Activated CD4-positive, alpha-beta memory T cell treated with anti-CD3 and anti-CD28 coated beads, Interleukin-2, amount 10 ng/mL, durations not matched to agents 7 days and 5 days (primary cell): Measurements from ENCODE around the gene ALLC. TPM values are rescaled to one million over a fixed set of nuclear protein-coding genes. Genes with fewer than 3 reads are reported as not detected.
"Not testable (repeated sequence)": the region's sequence is repeated elsewhere in the genome, so short reads cannot be mapped to it uniquely, and the experiment has no call there.

Source experiments
- CTCF ChIA-PET: fragments of 350-600 bp; sonication (Branson Sonifier 250); formaldehyde crosslinking; loops from one replicate; lab custom pipeline; 2021; ENCODE audit warnings: antibody characterized with exemption, inconsistent platforms; lab: Charles Lee
- POLR2A ChIA-PET: fragments of 350-600 bp; sonication (Branson Sonifier 250); formaldehyde crosslinking; loops from one replicate; lab custom pipeline; 2021; ENCODE audit warnings: antibody characterized with exemption; lab: Charles Lee
- DNase-seq: peaks from one replicate; pipeline ENCODE4 v3.0.0-alpha.2; 2020
- H3K27ac Mint-ChIP-seq: one replicate; pipeline ENCODE4 v1.8.0; 2021; ENCODE audit warnings: mild to moderate bottlenecking, mixed read lengths
- H3K27me3 Mint-ChIP-seq: one replicate; pipeline ENCODE4 v1.8.0; 2021; ENCODE audit warnings: mixed read lengths
- H3K36me3 Mint-ChIP-seq: one replicate; pipeline ENCODE4 v1.8.0; 2021; ENCODE audit warnings: low read depth, mixed read lengths
- H3K4me1 Mint-ChIP-seq: one replicate; pipeline ENCODE4 v1.8.0; 2021; ENCODE audit warnings: mixed read lengths
- H3K4me3 Mint-ChIP-seq: one replicate; pipeline ENCODE4 v1.8.0; 2021; ENCODE audit warnings: mild to moderate bottlenecking, mixed read lengths
- H3K9me3 Mint-ChIP-seq: one replicate; pipeline ENCODE4 v1.8.0; 2021; ENCODE audit warnings: mixed read lengths
- total RNA-seq, 2 experiments: library from RNA; stranded (reverse); gene quantifications; one replicate each; pipeline ENCODE4 v1.2.3, GENCODE V29; 2021

The ALLC gene
- total RNA-seq: not detected

- Mint-ChIP-seq H3K4me3 (no peak within 1 kb of the TSS), H3K4me1 (peaks cover 32% of the 10 kb centered on the region), H3K27ac (no peak within 1 kb of the TSS), H3K27me3 (no peaks in the 10 kb centered on the region), H3K36me3 (peaks cover 13% of the 10 kb centered on the region), H3K9me3 (peaks cover 8% of the 10 kb centered on the region)
- CTCF ChIA-PET: no interaction called here
- POLR2A ChIA-PET: no interaction called here
- no peak for DNase-seq
Measured at GRCh38 chr2:3657881-3658280, at the start of gene ALLC. Gene ALLC, plus strand, starts transcription at chr2:3658200. Its CDS starts 12,958 bp downstream, at chr2:3671158.

GRCh38 chr2:3608373-3609278 is 49.4 kb upstream of the ALLC start:
- DNase-seq: no peak
- Mint-ChIP-seq H3K4me1 (peaks cover 7% of the 10 kb centered on the region), H3K9me3 (peaks cover 2% of the 10 kb centered on the region), H3K36me3 (no peaks in the 10 kb centered on the region), H3K27me3 (no peaks in the 10 kb centered on the region), H3K27ac (no peak overlapping the region), H3K4me3 (no peak overlapping the region)
- ChIA-PET CTCF (interaction anchor here (1.2 kb wide), 1 partner anchor 15 kb away, joined by 4 read pairs; no protein-coding TSS in a partner anchor), POLR2A (interaction anchor here (0.8 kb wide), 1 partner anchor 33 kb away, joined by 3 read pairs; no protein-coding TSS in a partner anchor)

- H3K27me3 Mint-ChIP-seq, DNase-seq, H3K4me1 Mint-ChIP-seq, H3K9me3 Mint-ChIP-seq, H3K36me3 Mint-ChIP-seq, H3K27ac Mint-ChIP-seq, H3K4me3 Mint-ChIP-seq: not testable (repeated sequence)
- POLR2A ChIA-PET: interaction anchor here (0.8 kb wide), 1 partner anchor 33 kb away, joined by 3 read pairs; no protein-coding TSS in a partner anchor
- CTCF ChIA-PET: interaction anchor here (0.7 to 1.2 kb wide), 2 partner anchors 15 to 78 kb away, joined by 3 to 4 read pairs; no protein-coding TSS in a partner anchor
Measured at GRCh38 chr2:3609279-3609673, 48.7 kb upstream of the ALLC start.

- H3K4me3 Mint-ChIP-seq: no peak overlapping the region
- ChIA-PET CTCF (no interaction called here), POLR2A (no interaction called here)
- no peaks in the 10 kb centered on the region for H3K27me3 Mint-ChIP-seq
- H3K4me1 Mint-ChIP-seq: peaks cover 4% of the 10 kb centered on the region
- no peaks in the 10 kb centered on the region for H3K36me3 Mint-ChIP-seq
- H3K9me3 Mint-ChIP-seq: peaks cover 3% of the 10 kb centered on the region
- DNase-seq: no peak
- no peak overlapping the region for H3K27ac Mint-ChIP-seq
Measured at GRCh38 chr2:3610415-3610814, 47.6 kb upstream of the ALLC start.

DNA sequence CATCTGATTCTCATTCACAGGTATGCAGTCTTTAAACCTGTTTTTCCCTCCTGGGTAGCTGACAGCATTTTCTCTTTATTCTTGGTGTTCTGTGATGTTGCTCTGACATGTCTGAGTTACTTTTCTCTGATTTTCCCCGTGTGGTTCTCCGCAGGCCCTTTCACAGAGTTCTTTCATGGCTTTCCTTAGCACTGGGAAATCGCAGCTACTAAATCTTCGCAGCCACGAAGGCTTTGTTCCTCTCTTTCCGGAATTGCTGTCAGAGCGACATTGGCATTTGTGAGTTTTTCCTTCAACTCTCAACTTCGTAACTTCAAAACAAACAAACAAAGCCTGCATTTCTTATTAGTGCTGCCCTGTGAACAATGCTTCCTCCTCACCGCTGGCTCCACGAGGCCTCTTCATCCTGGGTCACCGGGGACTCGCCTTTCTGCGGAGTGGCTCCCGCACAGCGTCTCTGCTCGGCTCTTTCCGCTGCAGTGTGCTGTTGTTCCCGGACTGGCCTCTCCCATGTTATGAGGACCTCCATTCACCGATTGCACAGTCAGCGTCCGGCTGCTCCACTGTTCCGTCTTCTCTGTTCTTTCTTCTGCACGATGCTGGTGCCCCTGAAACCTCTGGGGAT is 47.0 kb upstream of the ALLC start:
- Mint-ChIP-seq H3K27me3 (no peaks in the 10 kb centered on the region), H3K9me3 (peaks cover 3% of the 10 kb centered on the region), H3K36me3 (no peaks in the 10 kb centered on the region), H3K4me1 (peaks cover 4% of the 10 kb centered on the region), H3K27ac (no peak overlapping the region), H3K4me3 (no peak overlapping the region)
- POLR2A ChIA-PET: no interaction called here
- CTCF ChIA-PET: no interaction called here
- no peak for DNase-seq

DNA sequence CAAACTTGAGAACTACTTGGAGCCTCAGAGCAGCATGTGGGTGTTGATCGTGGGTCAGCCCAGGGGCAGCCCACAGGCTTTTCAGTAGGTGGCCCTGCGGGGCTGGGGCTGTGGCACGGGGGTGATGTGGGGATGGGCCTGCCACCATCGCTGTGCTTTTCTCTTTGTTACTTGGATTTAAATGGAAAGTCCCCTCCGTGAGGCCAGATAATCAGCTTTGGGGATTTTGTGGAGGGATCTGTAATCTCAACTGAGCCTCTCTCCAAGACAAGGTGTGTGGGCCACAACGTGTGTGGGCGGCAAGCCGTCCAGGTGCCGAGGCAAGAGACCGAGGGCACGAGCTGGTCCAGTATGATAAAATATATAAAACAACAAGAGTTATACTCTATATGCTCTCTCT is 46.4 kb upstream of the ALLC start:
- Mint-ChIP-seq H3K27ac (no peak overlapping the region), H3K4me1 (peaks cover 4% of the 10 kb centered on the region), H3K27me3 (no peaks in the 10 kb centered on the region), H3K4me3 (no peak overlapping the region), H3K9me3 (peaks cover 3% of the 10 kb centered on the region), H3K36me3 (no peaks in the 10 kb centered on the region)
- DNase-seq: no peak
- ChIA-PET CTCF (no interaction called here), POLR2A (no interaction called here)

GRCh38 chr2:3612639-3613523 is 45.1 kb upstream of the ALLC start:
- Mint-ChIP-seq H3K9me3 (peaks cover 11% of the 10 kb centered on the region), H3K36me3 (no peaks in the 10 kb centered on the region), H3K4me1 (peaks cover 4% of the 10 kb centered on the region), H3K4me3 (no peak overlapping the region), H3K27ac (no peak overlapping the region), H3K27me3 (no peaks in the 10 kb centered on the region)
- CTCF ChIA-PET: no interaction called here
- POLR2A ChIA-PET: no interaction called here
- DNase-seq: peak; percentile 11

DNA sequence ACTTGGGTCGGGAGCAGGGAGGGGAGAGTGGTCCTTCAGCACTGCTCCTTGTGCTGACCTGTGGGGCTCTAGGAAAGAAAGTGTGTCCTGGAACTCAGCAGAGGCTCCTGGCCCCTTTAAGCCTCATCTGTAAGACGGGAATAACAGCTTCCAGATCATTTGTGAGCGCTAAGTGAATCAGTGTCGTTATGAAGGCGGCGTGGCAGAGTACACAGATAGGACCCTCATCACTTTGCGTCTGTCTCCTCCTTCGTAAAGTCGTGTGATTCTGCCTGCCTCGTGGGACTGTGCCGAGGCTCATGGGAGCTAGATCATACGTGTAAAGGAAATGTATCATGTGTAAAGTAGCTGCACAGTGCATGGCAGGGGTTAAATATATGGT is 44.5 kb upstream of the ALLC start:
- Mint-ChIP-seq H3K4me1 (peaks cover 4% of the 10 kb centered on the region), H3K27ac (no peak overlapping the region), H3K36me3 (no peaks in the 10 kb centered on the region), H3K4me3 (no peak overlapping the region), H3K27me3 (no peaks in the 10 kb centered on the region), H3K9me3 (peaks cover 11% of the 10 kb centered on the region)
- peak; percentile 6 for DNase-seq
- POLR2A ChIA-PET: no interaction called here
- CTCF ChIA-PET: no interaction called here

DNA sequence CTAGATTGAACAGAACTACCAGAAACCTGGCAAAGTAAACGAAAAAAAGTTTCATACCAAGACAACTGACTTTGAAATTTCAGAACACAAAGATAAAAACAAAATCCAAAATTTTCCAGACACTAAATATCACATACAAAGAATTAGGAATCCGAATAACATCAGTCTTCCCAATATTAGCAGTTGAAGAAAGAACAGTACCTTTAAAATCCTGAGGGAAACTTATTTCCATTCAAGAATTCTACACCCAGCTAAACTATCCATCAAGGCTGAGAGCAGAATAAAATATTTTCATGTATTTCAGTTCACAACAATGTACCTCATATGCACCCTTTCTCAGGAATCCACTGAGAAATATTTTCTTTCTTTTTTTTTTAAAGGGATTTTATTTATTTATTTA is 43.3 kb upstream of the ALLC start:
- H3K36me3 Mint-ChIP-seq, POLR2A ChIA-PET, H3K4me3 Mint-ChIP-seq, CTCF ChIA-PET, H3K27me3 Mint-ChIP-seq, H3K4me1 Mint-ChIP-seq, DNase-seq, H3K27ac Mint-ChIP-seq: not testable (repeated sequence)
- peaks cover 11% of the 10 kb centered on the region for H3K9me3 Mint-ChIP-seq

DNA sequence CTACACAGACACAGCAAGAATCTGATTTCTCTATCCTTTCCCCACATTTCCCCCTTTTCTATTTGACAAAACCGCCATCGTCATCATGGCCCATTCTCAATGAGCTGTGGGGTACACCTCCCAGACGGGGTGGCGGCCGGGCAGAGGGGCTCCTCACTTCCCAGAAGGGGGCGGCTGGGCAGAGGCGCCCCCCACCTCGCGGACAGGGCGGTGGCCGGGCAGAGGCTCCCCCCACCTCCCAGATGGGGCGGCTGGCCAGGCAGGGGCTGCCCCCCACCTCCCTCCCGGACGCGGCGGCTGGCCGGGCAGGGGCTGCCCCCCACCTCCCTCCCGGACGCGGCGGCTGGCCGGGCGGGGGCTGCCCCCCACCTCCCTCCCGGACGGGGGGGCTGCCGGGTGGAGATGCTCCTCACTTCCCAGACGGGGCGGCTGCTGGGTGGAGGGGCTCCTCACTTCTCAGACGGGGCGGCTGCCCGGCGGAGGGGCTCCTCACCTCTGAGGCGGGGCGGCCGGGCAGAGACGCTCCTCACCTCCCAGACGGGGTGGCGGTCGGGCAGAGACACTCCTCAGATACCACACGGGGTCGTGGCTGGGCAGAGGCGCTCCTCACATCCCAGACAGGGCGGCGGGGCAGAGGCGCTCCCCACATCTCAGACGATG is 42.3 kb upstream of the ALLC start:
- H3K27me3 Mint-ChIP-seq, H3K4me1 Mint-ChIP-seq, H3K36me3 Mint-ChIP-seq, H3K4me3 Mint-ChIP-seq, H3K27ac Mint-ChIP-seq, DNase-seq, POLR2A ChIA-PET, CTCF ChIA-PET: not testable (repeated sequence)
- H3K9me3 Mint-ChIP-seq: peaks cover 11% of the 10 kb centered on the region

DNA sequence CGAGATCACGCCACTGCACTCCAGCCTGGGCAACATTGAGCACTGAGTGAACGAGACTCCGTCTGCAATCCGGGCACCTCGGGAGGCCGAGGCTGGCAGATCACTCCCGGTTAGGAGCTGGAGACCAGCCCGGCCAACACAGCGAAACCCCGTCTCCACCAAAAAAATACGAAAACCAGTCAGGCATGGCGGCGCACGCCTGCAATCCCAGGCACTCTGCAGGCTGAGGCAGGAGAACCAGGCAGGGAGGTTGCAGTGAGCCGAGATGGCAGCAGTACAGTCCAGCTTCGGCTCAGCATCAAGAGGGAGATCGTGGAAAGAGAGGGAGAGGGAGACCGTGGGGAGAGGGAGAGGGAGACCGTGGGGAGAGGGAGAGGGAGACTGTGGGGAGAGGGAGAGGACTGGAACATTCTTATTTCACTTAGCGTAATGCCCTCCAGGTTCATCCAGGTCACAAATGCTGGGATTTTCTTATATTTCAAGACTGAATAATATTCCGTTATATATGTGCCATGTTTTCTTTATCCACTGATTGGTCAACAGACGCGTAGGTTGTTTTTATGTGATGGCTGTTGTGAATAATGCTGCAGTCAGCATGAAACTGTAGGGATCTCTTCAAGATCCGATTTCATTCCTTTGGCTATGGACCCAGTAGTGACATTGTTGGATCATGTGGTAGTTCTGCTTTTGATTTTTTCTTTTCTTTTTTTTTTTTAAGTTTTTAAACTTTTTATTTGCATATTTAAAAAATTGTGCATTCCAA is 41.4 kb upstream of the ALLC start:
- H3K4me1 Mint-ChIP-seq, H3K36me3 Mint-ChIP-seq, H3K27ac Mint-ChIP-seq, CTCF ChIA-PET, H3K4me3 Mint-ChIP-seq, POLR2A ChIA-PET, DNase-seq: not testable (repeated sequence)
- H3K9me3 Mint-ChIP-seq: peaks cover 11% of the 10 kb centered on the region
- peaks cover 11% of the 10 kb centered on the region for H3K27me3 Mint-ChIP-seq
